HEK293 (cell line): ENCODE results near the gene DNTTIP2.

Source experiments
- EGR2 ChIP-seq: fragments of 450-650 bp; formaldehyde crosslinking; IDR thresholded peaks from 2 replicates; pipeline ENCODE4 v1.5.1; 2016; ENCODE audit warnings: low read depth, missing biosample characterization, missing genetic modification characterization
- FEZF1 ChIP-seq: fragments of 450-650 bp; formaldehyde crosslinking; IDR thresholded peaks from 2 replicates; pipeline ENCODE4 v1.5.1; 2016; ENCODE audit warnings: missing biosample characterization, missing genetic modification characterization
- IKZF3 ChIP-seq: fragments of 450-650 bp; IDR thresholded peaks from 2 replicates; pipeline ENCODE4 v1.5.0; 2018; ENCODE audit warnings: missing biosample characterization, mild to moderate bottlenecking, missing genetic modification characterization, moderate library complexity
- KLF9 ChIP-seq: fragments of 450-650 bp; formaldehyde crosslinking; IDR thresholded peaks from 2 replicates; pipeline ENCODE4 v1.5.1; 2016; ENCODE audit warnings: missing biosample characterization, missing genetic modification characterization, low read depth
- REPIN1 ChIP-seq: fragments of 450-650 bp; formaldehyde crosslinking; IDR thresholded peaks from 2 replicates; pipeline ENCODE4 v1.5.1; 2017; ENCODE audit warnings: missing biosample characterization, missing genetic modification characterization, low read depth
- SP2 ChIP-seq: fragments of 450-650 bp; formaldehyde crosslinking; IDR thresholded peaks from 2 replicates; pipeline ENCODE4 v1.5.1; 2016; ENCODE audit warnings: missing biosample characterization, missing genetic modification characterization
- ZNF114 ChIP-seq: fragments of 450-650 bp; formaldehyde crosslinking; IDR thresholded peaks from 2 replicates; pipeline ENCODE4 v1.5.0; 2017; ENCODE audit warnings: missing biosample characterization, missing genetic modification characterization
- ZNF155 ChIP-seq: fragments of 450-650 bp; formaldehyde crosslinking; IDR thresholded peaks from 2 replicates; pipeline ENCODE4 v1.5.1; 2016; ENCODE audit warnings: missing biosample characterization, missing genetic modification characterization
- ZNF169 ChIP-seq: fragments of 450-650 bp; formaldehyde crosslinking; IDR thresholded peaks from 2 replicates; pipeline ENCODE4 v1.5.1; 2016; ENCODE audit warnings: missing biosample characterization, missing genetic modification characterization
- ZNF174 ChIP-seq: fragments of 450-650 bp; formaldehyde crosslinking; IDR thresholded peaks from 2 replicates; pipeline ENCODE4 v1.5.0; 2017; ENCODE audit warnings: missing biosample characterization, mild to moderate bottlenecking, missing genetic modification characterization
- ZNF202 ChIP-seq: fragments of 450-650 bp; formaldehyde crosslinking; IDR thresholded peaks from 2 replicates; pipeline ENCODE4 v1.5.1; 2016; ENCODE audit warnings: missing biosample characterization, missing genetic modification characterization, borderline replicate concordance
- ZNF239 ChIP-seq: fragments of 450-650 bp; formaldehyde crosslinking; IDR thresholded peaks from 2 replicates; pipeline ENCODE4 v1.5.1; 2016; ENCODE audit warnings: missing biosample characterization, missing genetic modification characterization
- ZNF248 ChIP-seq: fragments of 450-650 bp; formaldehyde crosslinking; IDR thresholded peaks from 2 replicates; pipeline ENCODE4 v1.5.1; 2017; ENCODE audit warnings: missing biosample characterization, missing genetic modification characterization
- ZNF311 ChIP-seq: fragments of 450-650 bp; formaldehyde crosslinking; IDR thresholded peaks from 2 replicates; pipeline ENCODE4 v1.5.1; 2017; ENCODE audit warnings: missing biosample characterization, missing genetic modification characterization, borderline replicate concordance
- ZNF335 ChIP-seq: fragments of 450-650 bp; formaldehyde crosslinking; conservative IDR thresholded peaks from 2 replicates; pipeline ENCODE4 v1.5.1; 2016; ENCODE audit warnings: missing biosample characterization, missing genetic modification characterization
- ZNF510 ChIP-seq: fragments of 450-650 bp; formaldehyde crosslinking; IDR thresholded peaks from 2 replicates; pipeline ENCODE4 v1.5.1; 2018; ENCODE audit warnings: mild to moderate bottlenecking, missing genetic modification characterization, missing biosample characterization; ENCODE audit not compliant: insufficient replicate concordance
- ZNF548 ChIP-seq: fragments of 450-650 bp; formaldehyde crosslinking; IDR thresholded peaks from 2 replicates; pipeline ENCODE4 v1.5.1; 2016; ENCODE audit warnings: missing biosample characterization, missing genetic modification characterization
- ZNF600 ChIP-seq: fragments of 450-650 bp; formaldehyde crosslinking; IDR thresholded peaks from 2 replicates; pipeline ENCODE4 v1.5.1; 2016; ENCODE audit warnings: missing biosample characterization, missing genetic modification characterization
- ZNF707 ChIP-seq: fragments of 450-650 bp; formaldehyde crosslinking; IDR thresholded peaks from 2 replicates; pipeline ENCODE4 v1.5.1; 2016; ENCODE audit warnings: missing biosample characterization, missing genetic modification characterization
- ZSCAN30 ChIP-seq: fragments of 450-650 bp; IDR thresholded peaks from 2 replicates; pipeline ENCODE4 v1.5.1; 2018; ENCODE audit warnings: missing biosample characterization, mild to moderate bottlenecking, missing genetic modification characterization, moderate library complexity
- TF ChIP-seq, protein P1 (sequence below): fragments of 450-650 bp; formaldehyde crosslinking; IDR thresholded peaks from 2 replicates; pipeline ENCODE4 v1.5.1; 2016; ENCODE audit warnings: missing biosample characterization, missing genetic modification characterization
- TF ChIP-seq, protein P2 (sequence below): fragments of 450-650 bp; formaldehyde crosslinking; IDR thresholded peaks from 2 replicates; pipeline ENCODE4 v1.5.1; 2016; ENCODE audit warnings: missing biosample characterization, missing genetic modification characterization
- TF ChIP-seq, protein P3 (sequence below): fragments of 450-650 bp; formaldehyde crosslinking; IDR thresholded peaks from 2 replicates; pipeline ENCODE4 v1.5.0; 2017; ENCODE audit warnings: missing biosample characterization, missing genetic modification characterization, borderline replicate concordance
- TF ChIP-seq, protein P4 (sequence below): fragments of 450-650 bp; formaldehyde crosslinking; IDR thresholded peaks from 2 replicates; pipeline ENCODE4 v1.5.1; 2017; ENCODE audit warnings: missing biosample characterization, missing genetic modification characterization
- TF ChIP-seq, protein P5 (sequence below): fragments of 450-650 bp; formaldehyde crosslinking; IDR thresholded peaks from 2 replicates; pipeline ENCODE4 v1.5.1; 2017; ENCODE audit warnings: missing biosample characterization, missing genetic modification characterization
- TF ChIP-seq, protein P6 (sequence below): fragments of 450-650 bp; formaldehyde crosslinking; IDR thresholded peaks from 2 replicates; pipeline ENCODE4 v1.5.1; 2016; ENCODE audit warnings: missing biosample characterization, missing genetic modification characterization
- TF ChIP-seq, protein P7 (sequence below): fragments of 450-650 bp; formaldehyde crosslinking; IDR thresholded peaks from 2 replicates; pipeline ENCODE4 v1.5.1; 2017; ENCODE audit warnings: missing biosample characterization, missing genetic modification characterization

Gene DNTTIP2

DNA sequence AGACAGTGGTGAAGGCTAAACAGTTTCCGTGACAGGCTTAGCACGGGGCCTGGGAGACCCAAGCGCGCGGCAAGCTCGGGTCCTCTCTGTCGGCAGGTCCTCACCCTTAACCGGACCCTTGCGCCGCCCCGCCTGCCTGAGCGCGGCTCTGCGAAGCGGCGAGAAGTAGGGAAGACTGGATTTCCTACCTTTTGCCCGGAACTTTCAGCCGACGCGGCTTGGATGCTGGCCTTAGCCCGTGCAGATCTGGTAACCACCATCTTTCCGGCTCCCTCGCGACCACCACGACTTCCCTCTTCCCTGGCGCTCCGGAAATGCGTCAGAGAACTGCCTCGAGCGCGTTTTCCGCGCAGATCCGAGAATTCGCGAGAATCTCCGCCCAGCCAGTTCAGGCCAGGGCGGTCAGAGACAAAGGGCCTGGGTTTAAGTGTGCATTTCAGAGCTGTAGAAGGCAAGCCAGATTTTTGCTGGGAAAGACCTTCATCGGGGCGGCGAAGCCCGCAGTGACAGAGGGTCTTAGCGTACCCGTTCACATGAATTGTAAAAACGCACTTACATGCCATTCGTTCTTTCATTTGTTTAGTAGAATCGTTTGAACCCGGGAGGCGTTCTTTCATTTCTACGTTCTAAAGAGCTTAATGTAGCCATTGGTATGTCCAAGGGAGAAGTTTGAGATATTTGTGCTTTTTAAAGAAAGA is at the start of gene DNTTIP2 (continued):
- no peak for TF ChIP-seq ZNF600 (tag by site-specific recombination)
- TF ChIP-seq, protein P1, sequence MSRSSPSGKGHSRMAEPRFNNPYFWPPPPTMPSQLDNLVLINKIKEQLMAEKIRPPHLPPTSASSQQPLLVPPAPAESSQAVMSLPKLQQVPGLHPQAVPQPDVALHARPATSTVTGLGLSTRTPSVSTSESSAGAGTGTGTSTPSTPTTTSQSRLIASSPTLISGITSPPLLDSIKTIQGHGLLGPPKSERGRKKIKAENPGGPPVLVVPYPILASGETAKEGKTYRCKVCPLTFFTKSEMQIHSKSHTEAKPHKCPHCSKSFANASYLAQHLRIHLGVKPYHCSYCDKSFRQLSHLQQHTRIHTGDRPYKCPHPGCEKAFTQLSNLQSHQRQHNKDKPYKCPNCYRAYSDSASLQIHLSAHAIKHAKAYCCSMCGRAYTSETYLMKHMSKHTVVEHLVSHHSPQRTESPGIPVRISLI: no peak
- peak; percentile 79 for TF ChIP-seq SP2 (tag by site-specific recombination)
- peak; percentile 100 for TF ChIP-seq ZNF335 (tag by site-specific recombination)
- TF ChIP-seq ZNF174 (tag by site-specific recombination): no peak
- TF ChIP-seq, protein P2, sequence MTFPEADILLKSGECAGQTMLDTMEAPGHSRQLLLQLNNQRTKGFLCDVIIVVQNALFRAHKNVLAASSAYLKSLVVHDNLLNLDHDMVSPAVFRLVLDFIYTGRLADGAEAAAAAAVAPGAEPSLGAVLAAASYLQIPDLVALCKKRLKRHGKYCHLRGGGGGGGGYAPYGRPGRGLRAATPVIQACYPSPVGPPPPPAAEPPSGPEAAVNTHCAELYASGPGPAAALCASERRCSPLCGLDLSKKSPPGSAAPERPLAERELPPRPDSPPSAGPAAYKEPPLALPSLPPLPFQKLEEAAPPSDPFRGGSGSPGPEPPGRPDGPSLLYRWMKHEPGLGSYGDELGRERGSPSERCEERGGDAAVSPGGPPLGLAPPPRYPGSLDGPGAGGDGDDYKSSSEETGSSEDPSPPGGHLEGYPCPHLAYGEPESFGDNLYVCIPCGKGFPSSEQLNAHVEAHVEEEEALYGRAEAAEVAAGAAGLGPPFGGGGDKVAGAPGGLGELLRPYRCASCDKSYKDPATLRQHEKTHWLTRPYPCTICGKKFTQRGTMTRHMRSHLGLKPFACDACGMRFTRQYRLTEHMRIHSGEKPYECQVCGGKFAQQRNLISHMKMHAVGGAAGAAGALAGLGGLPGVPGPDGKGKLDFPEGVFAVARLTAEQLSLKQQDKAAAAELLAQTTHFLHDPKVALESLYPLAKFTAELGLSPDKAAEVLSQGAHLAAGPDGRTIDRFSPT (tag by site-specific recombination): no peak
- TF ChIP-seq ZNF248 (tag by site-specific recombination): no peak
- TF ChIP-seq, protein P3, sequence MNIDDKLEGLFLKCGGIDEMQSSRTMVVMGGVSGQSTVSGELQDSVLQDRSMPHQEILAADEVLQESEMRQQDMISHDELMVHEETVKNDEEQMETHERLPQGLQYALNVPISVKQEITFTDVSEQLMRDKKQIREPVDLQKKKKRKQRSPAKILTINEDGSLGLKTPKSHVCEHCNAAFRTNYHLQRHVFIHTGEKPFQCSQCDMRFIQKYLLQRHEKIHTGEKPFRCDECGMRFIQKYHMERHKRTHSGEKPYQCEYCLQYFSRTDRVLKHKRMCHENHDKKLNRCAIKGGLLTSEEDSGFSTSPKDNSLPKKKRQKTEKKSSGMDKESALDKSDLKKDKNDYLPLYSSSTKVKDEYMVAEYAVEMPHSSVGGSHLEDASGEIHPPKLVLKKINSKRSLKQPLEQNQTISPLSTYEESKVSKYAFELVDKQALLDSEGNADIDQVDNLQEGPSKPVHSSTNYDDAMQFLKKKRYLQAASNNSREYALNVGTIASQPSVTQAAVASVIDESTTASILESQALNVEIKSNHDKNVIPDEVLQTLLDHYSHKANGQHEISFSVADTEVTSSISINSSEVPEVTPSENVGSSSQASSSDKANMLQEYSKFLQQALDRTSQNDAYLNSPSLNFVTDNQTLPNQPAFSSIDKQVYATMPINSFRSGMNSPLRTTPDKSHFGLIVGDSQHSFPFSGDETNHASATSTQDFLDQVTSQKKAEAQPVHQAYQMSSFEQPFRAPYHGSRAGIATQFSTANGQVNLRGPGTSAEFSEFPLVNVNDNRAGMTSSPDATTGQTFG: no peak
- TF ChIP-seq, protein P4, sequence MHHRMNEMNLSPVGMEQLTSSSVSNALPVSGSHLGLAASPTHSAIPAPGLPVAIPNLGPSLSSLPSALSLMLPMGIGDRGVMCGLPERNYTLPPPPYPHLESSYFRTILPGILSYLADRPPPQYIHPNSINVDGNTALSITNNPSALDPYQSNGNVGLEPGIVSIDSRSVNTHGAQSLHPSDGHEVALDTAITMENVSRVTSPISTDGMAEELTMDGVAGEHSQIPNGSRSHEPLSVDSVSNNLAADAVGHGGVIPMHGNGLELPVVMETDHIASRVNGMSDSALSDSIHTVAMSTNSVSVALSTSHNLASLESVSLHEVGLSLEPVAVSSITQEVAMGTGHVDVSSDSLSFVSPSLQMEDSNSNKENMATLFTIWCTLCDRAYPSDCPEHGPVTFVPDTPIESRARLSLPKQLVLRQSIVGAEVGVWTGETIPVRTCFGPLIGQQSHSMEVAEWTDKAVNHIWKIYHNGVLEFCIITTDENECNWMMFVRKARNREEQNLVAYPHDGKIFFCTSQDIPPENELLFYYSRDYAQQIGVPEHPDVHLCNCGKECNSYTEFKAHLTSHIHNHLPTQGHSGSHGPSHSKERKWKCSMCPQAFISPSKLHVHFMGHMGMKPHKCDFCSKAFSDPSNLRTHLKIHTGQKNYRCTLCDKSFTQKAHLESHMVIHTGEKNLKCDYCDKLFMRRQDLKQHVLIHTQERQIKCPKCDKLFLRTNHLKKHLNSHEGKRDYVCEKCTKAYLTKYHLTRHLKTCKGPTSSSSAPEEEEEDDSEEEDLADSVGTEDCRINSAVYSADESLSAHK (tag by site-specific recombination): no peak; the same call in 1 of the 2 replicates
- TF ChIP-seq, protein P5, sequence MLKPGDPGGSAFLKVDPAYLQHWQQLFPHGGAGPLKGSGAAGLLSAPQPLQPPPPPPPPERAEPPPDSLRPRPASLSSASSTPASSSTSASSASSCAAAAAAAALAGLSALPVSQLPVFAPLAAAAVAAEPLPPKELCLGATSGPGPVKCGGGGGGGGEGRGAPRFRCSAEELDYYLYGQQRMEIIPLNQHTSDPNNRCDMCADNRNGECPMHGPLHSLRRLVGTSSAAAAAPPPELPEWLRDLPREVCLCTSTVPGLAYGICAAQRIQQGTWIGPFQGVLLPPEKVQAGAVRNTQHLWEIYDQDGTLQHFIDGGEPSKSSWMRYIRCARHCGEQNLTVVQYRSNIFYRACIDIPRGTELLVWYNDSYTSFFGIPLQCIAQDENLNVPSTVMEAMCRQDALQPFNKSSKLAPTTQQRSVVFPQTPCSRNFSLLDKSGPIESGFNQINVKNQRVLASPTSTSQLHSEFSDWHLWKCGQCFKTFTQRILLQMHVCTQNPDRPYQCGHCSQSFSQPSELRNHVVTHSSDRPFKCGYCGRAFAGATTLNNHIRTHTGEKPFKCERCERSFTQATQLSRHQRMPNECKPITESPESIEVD: no peak
- no peak for TF ChIP-seq ZNF311 (tag by site-specific recombination)
- TF ChIP-seq ZNF202 (tag by site-specific recombination): no peak
- TF ChIP-seq, protein P6, sequence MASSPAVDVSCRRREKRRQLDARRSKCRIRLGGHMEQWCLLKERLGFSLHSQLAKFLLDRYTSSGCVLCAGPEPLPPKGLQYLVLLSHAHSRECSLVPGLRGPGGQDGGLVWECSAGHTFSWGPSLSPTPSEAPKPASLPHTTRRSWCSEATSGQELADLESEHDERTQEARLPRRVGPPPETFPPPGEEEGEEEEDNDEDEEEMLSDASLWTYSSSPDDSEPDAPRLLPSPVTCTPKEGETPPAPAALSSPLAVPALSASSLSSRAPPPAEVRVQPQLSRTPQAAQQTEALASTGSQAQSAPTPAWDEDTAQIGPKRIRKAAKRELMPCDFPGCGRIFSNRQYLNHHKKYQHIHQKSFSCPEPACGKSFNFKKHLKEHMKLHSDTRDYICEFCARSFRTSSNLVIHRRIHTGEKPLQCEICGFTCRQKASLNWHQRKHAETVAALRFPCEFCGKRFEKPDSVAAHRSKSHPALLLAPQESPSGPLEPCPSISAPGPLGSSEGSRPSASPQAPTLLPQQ (tag by site-specific recombination): 0 out of 2 replicates have a peak, but pooled peaks have one; percentile 49
- TF ChIP-seq, protein P7, sequence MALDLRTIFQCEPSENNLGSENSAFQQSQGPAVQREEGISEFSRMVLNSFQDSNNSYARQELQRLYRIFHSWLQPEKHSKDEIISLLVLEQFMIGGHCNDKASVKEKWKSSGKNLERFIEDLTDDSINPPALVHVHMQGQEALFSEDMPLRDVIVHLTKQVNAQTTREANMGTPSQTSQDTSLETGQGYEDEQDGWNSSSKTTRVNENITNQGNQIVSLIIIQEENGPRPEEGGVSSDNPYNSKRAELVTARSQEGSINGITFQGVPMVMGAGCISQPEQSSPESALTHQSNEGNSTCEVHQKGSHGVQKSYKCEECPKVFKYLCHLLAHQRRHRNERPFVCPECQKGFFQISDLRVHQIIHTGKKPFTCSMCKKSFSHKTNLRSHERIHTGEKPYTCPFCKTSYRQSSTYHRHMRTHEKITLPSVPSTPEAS: no peak
- TF ChIP-seq IKZF3: no peak
- no peak for TF ChIP-seq FEZF1 (tag by site-specific recombination)
- TF ChIP-seq KLF9: no peak
- TF ChIP-seq ZNF169: no peak
- no peak; the same call in 1 of the 2 replicates for TF ChIP-seq ZSCAN30 (tag by site-specific recombination)
- no peak for TF ChIP-seq ZNF114
- TF ChIP-seq ZNF548 (tag by site-specific recombination): no peak
- TF ChIP-seq ZNF707 (tag by site-specific recombination): no peak
- TF ChIP-seq ZNF510: no peak
- no peak for TF ChIP-seq REPIN1
- TF ChIP-seq EGR2 (tag by site-specific recombination): no peak
- no peak for TF ChIP-seq ZNF155 (tag by site-specific recombination)
- no peak for TF ChIP-seq ZNF239
